Stimulated activated naive B cell treated with anti-CD40 and anti-IgM and Interleukin-4, amounts not matched to agents 10 μg/mL and 1 μg/mL and 100 μg/mL, for 72 hours (primary cell): ENCODE data around the gene GUCY1A2.
"Not testable (repeated sequence)": the region's sequence is repeated elsewhere in the genome, so short reads cannot be mapped to it uniquely, and the experiment has no call there.

Experiments
- ATAC-seq, 2 donors: fragments of 150-1000 bp; cut with Tn5 transposase; replicated peaks; 2 replicates each; pipeline ENCODE4 v1.10.0; 2021; ENCODE audit warnings: moderate library complexity in 1 of 2
- DNase-seq: peaks from one replicate; pipeline ENCODE4 v3.0.0; 2021
- H3K27ac Mint-ChIP-seq: one replicate; pipeline ENCODE4 v1.8.0; 2022; ENCODE audit warnings: mild to moderate bottlenecking, mixed read lengths
- H3K27me3 Mint-ChIP-seq, 2 donors: one replicate each; pipeline ENCODE4 v1.8.0; 2022; ENCODE audit warnings: mixed read lengths in 2 of 2
- H3K36me3 Mint-ChIP-seq, 2 donors: one replicate each; pipeline ENCODE4 v1.8.0; 2022; ENCODE audit warnings: mixed read lengths in 2 of 2, mild to moderate bottlenecking in 1 of 2
- H3K4me1 Mint-ChIP-seq, 2 donors: one replicate each; pipeline ENCODE4 v1.8.0; 2022; ENCODE audit warnings: mixed read lengths in 2 of 2, mild to moderate bottlenecking in 1 of 2
- H3K4me3 Mint-ChIP-seq, 2 donors: one replicate each; pipeline ENCODE4 v1.8.0; 2022; ENCODE audit warnings: mild to moderate bottlenecking in 2 of 2, mixed read lengths in 2 of 2, moderate library complexity in 1 of 2
- H3K9me3 Mint-ChIP-seq, 2 donors: one replicate each; pipeline ENCODE4 v1.8.0; 2022; ENCODE audit warnings: mixed read lengths in 2 of 2, mild to moderate bottlenecking in 1 of 2

Gene GUCY1A2

DNA sequence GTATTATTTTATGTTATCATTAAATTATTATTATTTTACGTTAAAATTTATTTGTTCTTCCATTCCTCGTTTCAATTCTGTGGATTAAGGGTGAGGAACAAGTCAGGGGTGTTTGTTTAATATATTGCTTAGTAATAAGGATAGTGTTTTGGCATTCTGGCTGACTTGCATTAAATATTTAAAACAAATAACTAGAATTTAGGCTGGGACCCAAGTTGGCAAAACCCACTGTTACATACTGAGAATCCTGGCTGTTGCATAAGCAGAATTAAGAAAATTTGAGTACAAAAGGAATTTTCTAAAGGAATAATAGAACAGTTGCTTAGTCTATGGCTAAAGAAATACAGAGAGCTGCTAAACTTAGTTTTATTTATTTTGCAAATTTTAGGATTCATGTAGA is 196.4 kb downstream of the GUCY1A2 start:
- H3K27me3 Mint-ChIP-seq: no peaks in the 10 kb centered on the region
- peaks cover 0 to 8% of the 10 kb centered on the region in 2 donors for H3K9me3 Mint-ChIP-seq
- no peak overlapping the region for H3K4me3 Mint-ChIP-seq
- no peak overlapping the region for H3K27ac Mint-ChIP-seq
- no peaks in the 10 kb centered on the region for H3K4me1 Mint-ChIP-seq
- DNase-seq (no peak), ATAC-seq (no peak)
- H3K36me3 Mint-ChIP-seq: no peaks in the 10 kb centered on the region

GRCh38 chr11:106821291-106821690 is 197.0 kb downstream of the GUCY1A2 start:
- Mint-ChIP-seq H3K27ac (no peak overlapping the region), H3K36me3 (no peaks in the 10 kb centered on the region), H3K27me3 (no peaks in the 10 kb centered on the region), H3K4me3 (no peak overlapping the region), H3K9me3 (peaks cover 0 to 8% of the 10 kb centered on the region in 2 donors), H3K4me1 (no peaks in the 10 kb centered on the region)
- ATAC-seq: no peak
- DNase-seq: no peak

- ATAC-seq (no peak), DNase-seq (no peak)
- Mint-ChIP-seq H3K4me3 (no peak overlapping the region), H3K27me3 (no peaks in the 10 kb centered on the region), H3K36me3 (no peaks in the 10 kb centered on the region), H3K9me3 (peaks cover 4 to 6% of the 10 kb centered on the region in 2 donors), H3K27ac (no peak overlapping the region), H3K4me1 (no peaks in the 10 kb centered on the region)
Observed at GRCh38 chr11:106818443-106818842, 199.8 kb downstream of the GUCY1A2 start.

GRCh38 chr11:106815209-106815608 is 203.1 kb downstream of the GUCY1A2 start:
- peaks cover 4 to 6% of the 10 kb centered on the region in 2 donors for H3K9me3 Mint-ChIP-seq
- H3K27me3 Mint-ChIP-seq: no peaks in the 10 kb centered on the region
- ATAC-seq (no peak), DNase-seq (no peak)
- no peaks in the 10 kb centered on the region for H3K36me3 Mint-ChIP-seq
- no peaks in the 10 kb centered on the region for H3K4me1 Mint-ChIP-seq
- H3K4me3 Mint-ChIP-seq: no peak overlapping the region
- H3K27ac Mint-ChIP-seq: no peak overlapping the region

DNA sequence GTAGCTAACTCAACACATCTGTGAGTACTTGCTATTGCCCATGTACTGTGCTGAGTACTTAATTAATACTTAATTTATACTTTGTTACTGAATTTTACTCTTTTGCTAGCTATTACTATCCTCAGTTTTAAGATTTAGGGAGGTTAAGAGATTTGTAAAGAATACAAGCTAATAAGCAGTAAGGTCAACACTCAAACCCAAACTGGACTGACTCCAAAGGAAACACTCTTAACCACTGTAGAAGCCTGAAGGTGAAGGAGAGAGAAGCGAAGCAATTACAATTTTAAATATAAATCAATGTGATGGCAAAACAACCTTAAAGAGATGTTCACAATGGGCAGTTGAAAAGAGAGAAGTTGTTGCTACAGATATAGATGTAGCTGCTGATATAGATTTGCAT is 204.5 kb downstream of the GUCY1A2 start:
- no peaks in the 10 kb centered on the region for H3K36me3 Mint-ChIP-seq

GRCh38 chr11:106794058-106794457 is 224.2 kb downstream of the GUCY1A2 start:
- Mint-ChIP-seq H3K4me3 (no peak overlapping the region), H3K27me3 (no peaks in the 10 kb centered on the region), H3K9me3 (peaks cover 9 to 10% of the 10 kb centered on the region in 2 donors), H3K4me1 (no peaks in the 10 kb centered on the region), H3K36me3 (no peaks in the 10 kb centered on the region), H3K27ac (no peak overlapping the region)
- DNase-seq (no peak), ATAC-seq (no peak)

More for the DNA sequence above, 204.5 kb downstream of the GUCY1A2 start:
- Mint-ChIP-seq H3K4me1 (no peaks in the 10 kb centered on the region), H3K4me3 (no peak overlapping the region), H3K27ac (no peak overlapping the region), H3K27me3 (no peaks in the 10 kb centered on the region), H3K9me3 (peaks cover 4 to 6% of the 10 kb centered on the region in 2 donors)
- ATAC-seq (no peak), DNase-seq (no peak)

DNA sequence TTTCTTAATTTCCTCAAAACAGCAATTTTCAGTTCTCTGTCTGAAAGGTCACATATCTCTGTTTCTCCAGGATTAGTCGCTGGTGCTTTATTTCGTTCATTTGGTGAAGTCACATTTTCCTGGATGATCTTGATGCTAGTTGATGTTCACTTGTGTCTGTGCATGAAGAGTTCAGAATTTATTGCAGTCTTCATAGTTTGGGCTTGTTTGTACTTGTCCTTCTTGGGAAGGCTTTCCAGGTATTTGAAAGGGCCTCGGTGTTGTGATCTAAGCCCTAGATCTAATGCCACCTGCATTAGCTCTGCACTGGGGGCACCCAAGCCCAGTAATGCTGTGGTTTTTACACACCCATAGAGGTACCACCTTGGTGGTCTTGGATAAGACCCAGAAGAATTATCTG is 228.9 kb downstream of the GUCY1A2 start:
- Mint-ChIP-seq H3K36me3 (no peaks in the 10 kb centered on the region), H3K9me3 (peaks cover 0 to 2% of the 10 kb centered on the region in 2 donors), H3K27ac (no peak overlapping the region), H3K4me1 (no peaks in the 10 kb centered on the region), H3K4me3 (no peak overlapping the region), H3K27me3 (no peaks in the 10 kb centered on the region)
- DNase-seq (no peak), ATAC-seq (no peak)

- DNase-seq: no peak
- no peak overlapping the region for H3K4me3 Mint-ChIP-seq
- no peak for ATAC-seq
- no peaks in the 10 kb centered on the region for H3K4me1 Mint-ChIP-seq
- no peaks in the 10 kb centered on the region for H3K27me3 Mint-ChIP-seq
- no peak overlapping the region for H3K27ac Mint-ChIP-seq
- no peaks in the 10 kb centered on the region for H3K36me3 Mint-ChIP-seq
- peaks cover 2 to 3% of the 10 kb centered on the region in 2 donors for H3K9me3 Mint-ChIP-seq
Observed at GRCh38 chr11:106787454-106787853, 230.8 kb downstream of the GUCY1A2 start.

- H3K4me3 Mint-ChIP-seq: no peak overlapping the region
- no peaks in the 10 kb centered on the region for H3K4me1 Mint-ChIP-seq
- ATAC-seq: no peak
- H3K9me3 Mint-ChIP-seq: peaks cover 2 to 3% of the 10 kb centered on the region in 2 donors
- no peaks in the 10 kb centered on the region for H3K27me3 Mint-ChIP-seq
- no peaks in the 10 kb centered on the region for H3K36me3 Mint-ChIP-seq
- no peak for DNase-seq
- no peak overlapping the region for H3K27ac Mint-ChIP-seq
Observed at GRCh38 chr11:106785913-106786650, 232.2 kb downstream of the GUCY1A2 start.

DNA sequence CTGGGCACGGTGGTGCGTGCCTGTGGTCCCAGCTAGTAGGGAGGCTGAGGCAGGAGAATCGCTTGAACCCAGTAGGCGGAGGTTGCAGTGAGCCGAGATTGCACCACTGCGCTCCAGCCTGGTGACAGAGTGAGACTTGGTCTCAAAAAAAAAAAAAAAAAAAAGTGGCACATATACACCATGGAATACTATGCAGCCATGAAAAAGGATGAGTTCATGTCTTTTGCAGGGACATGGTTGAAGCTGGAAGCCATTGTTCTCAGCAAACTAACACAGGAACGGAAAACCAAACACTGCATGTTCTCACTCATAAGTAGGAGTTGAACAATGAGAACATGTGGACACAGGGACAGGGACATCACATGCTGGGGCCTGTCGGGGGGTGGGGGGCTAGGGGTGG is 241.0 kb downstream of the GUCY1A2 start:
- not testable (repeated sequence) for DNase-seq, H3K36me3 Mint-ChIP-seq, H3K9me3 Mint-ChIP-seq, H3K27me3 Mint-ChIP-seq, H3K4me1 Mint-ChIP-seq, ATAC-seq, H3K27ac Mint-ChIP-seq, H3K4me3 Mint-ChIP-seq

DNA sequence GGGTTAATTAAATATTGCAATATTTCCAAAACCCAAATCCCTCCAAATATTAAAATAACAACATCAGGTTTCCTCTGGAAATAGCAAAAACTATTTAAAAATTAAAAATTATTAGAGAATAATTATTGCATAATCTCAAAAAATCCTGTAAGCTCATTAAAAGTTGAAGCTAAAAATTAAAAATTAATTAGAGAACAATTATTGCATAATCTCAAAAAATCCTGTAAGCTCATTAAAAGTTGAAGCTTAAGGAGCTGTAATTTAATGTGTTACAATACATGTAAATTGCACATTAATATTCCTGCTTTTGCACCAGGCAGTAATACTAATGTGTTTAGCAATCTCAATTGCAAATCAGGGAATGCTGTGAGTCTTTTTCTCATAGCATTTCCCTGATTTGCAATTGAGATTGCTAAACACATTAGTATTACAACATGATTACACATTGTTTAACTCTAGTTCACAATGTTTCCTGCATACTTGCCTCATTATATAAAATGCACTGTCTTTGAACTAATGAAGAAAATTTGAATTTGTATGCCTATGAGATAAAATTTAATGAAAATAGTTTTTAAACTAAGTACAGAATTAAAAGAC is 247.7 kb downstream of the GUCY1A2 start:
- Mint-ChIP-seq H3K36me3 (no peaks in the 10 kb centered on the region), H3K4me3 (no peak overlapping the region), H3K9me3 (peaks cover 0 to 6% of the 10 kb centered on the region in 2 donors), H3K27me3 (no peaks in the 10 kb centered on the region), H3K4me1 (no peaks in the 10 kb centered on the region), H3K27ac (no peak overlapping the region)
- DNase-seq (no peak), ATAC-seq (no peak)

DNA sequence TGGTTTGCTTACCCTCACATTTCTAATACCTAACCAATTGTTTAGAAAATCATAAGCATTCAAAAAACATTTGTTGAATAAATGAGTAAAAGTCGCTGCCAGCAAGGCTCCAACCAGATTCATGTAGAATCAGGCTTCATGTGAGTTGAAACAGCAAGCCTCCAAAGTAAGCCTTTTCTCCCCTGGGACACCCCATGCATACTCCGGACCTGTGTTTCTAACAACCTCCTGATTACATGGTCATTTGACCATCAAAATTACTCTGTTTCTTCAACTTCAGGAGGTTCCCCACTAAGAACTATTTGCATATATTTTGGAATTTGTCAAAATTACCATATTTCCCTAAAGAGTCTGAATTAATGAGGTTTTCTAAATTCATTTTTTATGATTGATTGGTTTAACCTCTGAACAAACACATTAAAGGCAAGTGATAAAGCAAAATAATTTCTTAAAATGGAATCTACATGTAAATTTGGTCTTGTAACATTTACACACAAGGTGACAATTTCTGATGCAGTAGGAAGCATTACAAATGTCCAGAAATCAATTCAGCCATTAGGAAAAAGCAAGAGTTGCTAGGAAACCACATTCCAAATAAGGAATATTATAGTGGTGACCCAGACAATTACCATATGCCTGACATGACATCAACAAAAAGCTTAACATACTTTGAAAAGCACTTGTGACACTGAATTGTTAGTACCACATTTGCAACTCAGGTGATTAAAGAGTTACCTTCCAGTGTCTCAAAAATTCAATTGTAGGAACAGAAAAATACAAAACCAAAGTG is 252.6 kb downstream of the GUCY1A2 start:
- H3K9me3 Mint-ChIP-seq: peaks cover 0 to 2% of the 10 kb centered on the region in 2 donors
- no peaks in the 10 kb centered on the region for H3K27me3 Mint-ChIP-seq
- H3K27ac Mint-ChIP-seq: no peak overlapping the region
- H3K36me3 Mint-ChIP-seq: no peaks in the 10 kb centered on the region
- no peak for DNase-seq
- ATAC-seq: no peak
- H3K4me1 Mint-ChIP-seq: no peaks in the 10 kb centered on the region
- no peak overlapping the region for H3K4me3 Mint-ChIP-seq

DNA sequence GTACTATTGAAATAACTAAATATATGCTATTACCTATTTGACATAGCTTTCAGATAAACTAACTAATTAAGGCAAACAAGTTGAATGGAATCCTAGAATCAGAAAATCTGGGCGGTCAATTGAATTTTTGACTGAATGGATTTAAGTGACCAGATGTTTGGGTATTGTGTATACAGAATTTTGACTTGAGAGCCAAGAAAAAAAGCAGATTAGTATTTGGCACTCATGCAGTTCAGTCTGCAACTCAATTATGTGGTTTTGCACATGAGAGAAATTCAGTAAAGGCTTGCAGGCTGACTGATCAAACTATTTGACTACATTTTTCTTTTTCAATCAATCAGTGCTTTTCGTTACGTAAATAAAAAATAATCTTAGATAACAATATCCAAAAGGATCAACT is 254.8 kb downstream of the GUCY1A2 start:
- Mint-ChIP-seq H3K36me3 (no peaks in the 10 kb centered on the region), H3K27me3 (no peaks in the 10 kb centered on the region), H3K27ac (no peak overlapping the region), H3K9me3 (peaks cover 2 to 3% of the 10 kb centered on the region in 2 donors), H3K4me1 (no peaks in the 10 kb centered on the region), H3K4me3 (no peak overlapping the region)
- no peak for DNase-seq
- no peak for ATAC-seq

- no peaks in the 10 kb centered on the region for H3K27me3 Mint-ChIP-seq
Observed at GRCh38 chr11:106761745-106762144, 256.5 kb downstream of the GUCY1A2 start.

DNA sequence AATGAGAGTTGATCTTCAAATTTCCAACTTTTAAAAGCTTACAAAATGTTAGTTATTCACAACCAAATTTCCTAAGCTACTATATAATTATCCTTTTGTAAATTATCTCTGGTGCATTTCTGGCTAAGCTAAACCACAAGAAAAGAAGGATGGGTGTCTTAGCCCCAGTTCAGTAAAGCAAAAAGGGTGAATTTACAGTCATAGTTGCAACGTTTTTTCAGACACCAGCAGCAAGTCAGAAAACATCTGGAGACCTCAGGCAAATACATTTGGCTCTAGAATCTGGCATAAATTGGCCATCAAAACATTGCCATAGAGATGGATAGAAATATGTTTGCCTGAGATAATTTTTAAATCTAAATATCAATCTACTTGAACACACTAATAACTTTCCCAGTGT is 257.0 kb downstream of the GUCY1A2 start:
- no peaks in the 10 kb centered on the region for H3K27me3 Mint-ChIP-seq
- no peak for ATAC-seq
- no peaks in the 10 kb centered on the region for H3K4me1 Mint-ChIP-seq
- H3K9me3 Mint-ChIP-seq: peaks cover 7 to 8% of the 10 kb centered on the region in 2 donors
- H3K36me3 Mint-ChIP-seq: no peaks in the 10 kb centered on the region
- DNase-seq: no peak
- no peak overlapping the region for H3K27ac Mint-ChIP-seq
- H3K4me3 Mint-ChIP-seq: no peak overlapping the region

More at GRCh38 chr11:106761745-106762144, 256.5 kb downstream of the GUCY1A2 start:
- no peaks in the 10 kb centered on the region for H3K36me3 Mint-ChIP-seq
- DNase-seq: no peak
- H3K27ac Mint-ChIP-seq: no peak overlapping the region
- H3K4me3 Mint-ChIP-seq: no peak overlapping the region
- ATAC-seq: no peak
- peaks cover 5 to 8% of the 10 kb centered on the region in 2 donors for H3K9me3 Mint-ChIP-seq
- no peaks in the 10 kb centered on the region for H3K4me1 Mint-ChIP-seq
